LoVo (cell line): Measurements from ENCODE around the gene ACKR3.

Experiments
- DNase-seq: peaks from one replicate; pipeline ENCODE4 v3.0.0-alpha.2; 2016; ENCODE audit warnings: low spot score

ACKR3 gene

GRCh38 chr2:236570081-236570868 is 650 bp downstream of the ACKR3 start:
- no peak for DNase-seq

GRCh38 chr2:236571145-236571544 is 1.5 kb downstream of the ACKR3 start:
- no peak for DNase-seq

DNA sequence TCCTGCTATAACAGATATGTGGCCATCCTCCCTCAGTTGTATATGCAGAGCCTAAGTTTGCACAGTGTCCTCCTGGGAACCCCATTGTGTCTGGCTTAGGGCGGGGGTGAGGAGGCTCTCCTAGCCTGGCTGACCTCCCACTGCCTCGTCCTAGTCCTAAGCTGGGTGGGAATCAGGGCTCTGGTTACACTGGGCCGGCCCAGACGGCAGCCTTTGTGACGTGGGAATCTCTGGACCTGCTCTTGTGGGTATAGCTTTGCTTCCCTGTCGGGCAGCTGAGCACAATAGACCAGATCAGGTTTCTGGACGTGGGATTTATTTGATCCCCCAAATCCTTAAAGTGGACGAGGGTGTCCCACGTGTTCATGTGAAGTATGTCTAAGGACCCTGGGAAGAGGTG is 2.9 kb downstream of the ACKR3 start:
- DNase-seq: no peak

- no peak for DNase-seq
Measured at GRCh38 chr2:236573066-236573929, 3.7 kb downstream of the ACKR3 start.

GRCh38 chr2:236574000-236574399 is 4.4 kb downstream of the ACKR3 start:
- no peak for DNase-seq

GRCh38 chr2:236574424-236575145 is 5.0 kb downstream of the ACKR3 start:
- no peak for DNase-seq

GRCh38 chr2:236575510-236575909 is 5.9 kb downstream of the ACKR3 start:
- no peak for DNase-seq

- no peak for DNase-seq
Measured at GRCh38 chr2:236576087-236576486, 6.5 kb downstream of the ACKR3 start.

- DNase-seq: no peak
Measured at GRCh38 chr2:236576953-236577352, 7.3 kb downstream of the ACKR3 start.

DNA sequence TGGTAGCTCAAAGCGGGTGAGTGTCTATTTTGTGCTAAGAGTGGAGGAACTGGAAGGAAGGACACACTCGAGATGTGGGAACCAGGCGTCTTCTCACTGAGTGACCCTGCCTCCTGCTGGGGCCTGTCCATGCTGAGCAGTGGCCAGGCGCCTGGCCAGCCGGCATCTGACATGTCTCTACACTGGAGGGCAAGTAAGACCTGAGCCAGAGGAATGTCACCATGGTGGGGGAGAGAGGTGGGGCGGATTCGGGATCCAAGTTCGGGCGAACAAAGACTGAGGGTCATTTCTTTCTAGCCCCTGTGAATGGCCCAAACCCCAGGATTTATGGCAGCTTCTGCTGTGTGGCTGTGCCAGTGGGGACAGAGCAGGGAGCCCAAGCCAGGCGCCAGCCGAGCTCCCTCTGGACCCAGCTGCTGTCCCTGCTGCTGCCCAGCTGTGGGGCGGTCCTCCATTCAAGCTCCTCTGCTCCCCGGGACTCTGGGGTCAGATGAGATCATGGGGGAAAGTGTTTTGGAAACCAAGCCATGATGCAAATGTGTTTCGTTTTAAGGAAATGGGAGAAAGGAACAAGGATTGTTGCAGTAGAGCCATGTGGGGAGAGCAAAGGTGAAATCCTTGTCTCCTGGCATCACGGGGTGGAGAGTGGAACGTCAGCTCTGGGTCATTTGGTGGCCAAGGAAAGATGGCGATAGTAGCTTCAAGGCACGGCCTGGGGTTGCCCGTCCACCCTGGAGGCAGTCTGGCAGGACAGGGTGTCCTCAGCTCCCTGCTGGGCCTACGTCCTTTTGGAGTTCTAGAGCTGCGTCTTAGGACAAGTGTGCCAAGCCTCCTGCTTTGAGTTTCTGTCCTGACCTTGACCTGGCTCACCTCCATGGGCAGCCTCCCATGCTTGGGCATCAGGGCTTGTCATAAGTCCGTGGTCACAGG is 8.1 kb downstream of the ACKR3 start:
- DNase-seq: no peak

- no peak for DNase-seq
Measured at GRCh38 chr2:236578411-236578846, 8.8 kb downstream of the ACKR3 start.

- DNase-seq: no peak
Measured at GRCh38 chr2:236579048-236579745, 9.6 kb downstream of the ACKR3 start.

GRCh38 chr2:236579746-236580315 is 10.2 kb downstream of the ACKR3 start:
- DNase-seq: no peak

GRCh38 chr2:236580746-236581355 is 11.2 kb downstream of the ACKR3 start:
- no peak for DNase-seq

DNA sequence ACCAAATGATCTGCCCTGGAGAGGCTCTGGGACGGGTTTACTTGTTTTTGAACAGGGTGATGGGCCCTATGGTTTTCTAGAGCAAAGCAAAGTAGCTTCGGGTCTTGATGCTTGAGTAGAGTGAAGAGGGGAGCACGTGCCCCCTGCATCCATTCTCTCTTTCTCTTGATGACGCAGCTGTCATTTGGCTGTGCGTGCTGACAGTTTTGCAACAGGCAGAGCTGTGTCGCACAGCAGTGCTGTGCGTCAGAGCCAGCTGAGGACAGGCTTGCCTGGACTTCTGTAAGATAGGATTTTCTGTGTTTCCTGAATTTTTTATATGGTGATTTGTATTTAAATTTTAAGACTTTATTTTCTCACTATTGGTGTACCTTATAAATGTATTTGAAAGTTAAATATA is 11.9 kb downstream of the ACKR3 start:
- DNase-seq: no peak

DNA sequence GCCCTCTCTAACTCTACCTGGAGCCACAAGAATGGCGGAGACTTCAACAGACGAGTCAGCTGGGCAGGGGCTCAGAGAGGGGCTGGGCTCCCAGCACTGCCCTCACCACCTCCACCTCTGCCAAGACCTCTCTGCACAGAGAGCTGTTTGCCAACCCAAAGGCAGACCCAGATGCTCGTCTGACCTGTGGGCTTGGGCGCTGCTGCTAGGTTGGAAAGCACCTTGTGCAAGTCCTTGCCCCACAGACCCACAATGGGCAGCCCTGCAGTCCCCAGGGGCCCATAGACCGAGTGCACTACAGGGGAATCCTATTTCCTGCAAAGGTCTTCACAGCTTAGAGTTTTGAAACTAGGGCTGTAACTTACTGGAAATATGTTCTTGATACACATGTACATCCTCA is 13.3 kb downstream of the ACKR3 start:
- no peak for DNase-seq

GRCh38 chr2:236583621-236584203 is 14.1 kb downstream of the ACKR3 start:
- no peak for DNase-seq

- DNase-seq: no peak
Measured at GRCh38 chr2:236584521-236585384, 15.1 kb downstream of the ACKR3 start.

GRCh38 chr2:236585966-236586365 is 16.3 kb downstream of the ACKR3 start:
- DNase-seq: no peak
